Retinal pigment epithelial cell (primary cell): ENCODE measurements around the gene NOX5.

ENCODE experiments used
- DNase-seq: peaks from one replicate; pipeline ENCODE4 v3.0.0-alpha.2; 2010; ENCODE audit warnings: low read depth
- H3K4me3 ChIP-seq: 2 replicates; pipeline ENCODE4 v1.5.1; 2011; ENCODE audit warnings: mild to moderate bottlenecking, low read length, control low read depth, moderate library complexity
- CTCF ChIP-seq: conservative IDR thresholded peaks from 2 replicates; pipeline ENCODE4 v1.5.1; 2011; ENCODE audit warnings: low read depth, low read length, control low read depth, inconsistent platforms

Gene NOX5

DNA sequence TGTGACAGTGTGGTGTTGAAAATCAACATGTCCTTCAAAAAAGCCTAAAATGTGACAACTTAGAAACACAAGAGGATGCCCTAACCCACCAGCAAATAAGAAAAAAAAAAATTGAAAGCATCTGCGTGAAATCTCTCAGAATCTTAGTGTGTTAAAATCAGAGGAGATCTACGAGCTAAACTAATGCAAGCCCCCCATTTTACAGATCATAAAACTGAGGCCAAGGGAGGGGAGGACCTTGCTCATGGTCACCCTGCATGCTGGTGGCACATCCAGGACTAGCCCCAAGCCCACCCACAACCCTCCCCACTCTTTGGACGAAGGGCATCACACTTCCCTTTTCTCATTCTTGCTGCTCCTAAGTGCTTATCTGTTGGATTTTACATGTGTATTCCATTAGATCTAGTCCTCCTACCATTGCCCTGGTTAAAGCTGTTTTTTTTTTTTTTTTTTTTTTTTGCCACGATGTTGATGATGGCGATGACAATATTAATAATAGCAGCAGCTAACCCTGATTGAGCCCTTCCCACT, 29.1 kb upstream of the NOX5 start:
- DNase-seq: no peak

GRCh38 chr15:68986322-68986721, 28.2 kb upstream of the NOX5 start:
- no peak for TF ChIP-seq CTCF
- no peak overlapping the region for H3K4me3 ChIP-seq
- DNase-seq: no peak

More for the DNA sequence above, 29.1 kb upstream of the NOX5 start:
- H3K4me3 ChIP-seq: no peak overlapping the region
- TF ChIP-seq CTCF: no peak

- TF ChIP-seq CTCF: no peak
- DNase-seq: no peak
- H3K4me3 ChIP-seq: no peak overlapping the region
Observed at GRCh38 chr15:68987120-68987519, 27.4 kb upstream of the NOX5 start.

GRCh38 chr15:68987676-68988075, 26.8 kb upstream of the NOX5 start:
- TF ChIP-seq CTCF: no peak
- DNase-seq: no peak
- no peak overlapping the region for H3K4me3 ChIP-seq

- no peak for TF ChIP-seq CTCF
- H3K4me3 ChIP-seq: no peak overlapping the region
- no peak for DNase-seq
Observed at GRCh38 chr15:68989541-68990230, 24.8 kb upstream of the NOX5 start.

- no peak for TF ChIP-seq CTCF
- no peak for DNase-seq
- H3K4me3 ChIP-seq: no peak overlapping the region
Observed at GRCh38 chr15:68990231-68990991, 24.1 kb upstream of the NOX5 start.

DNA sequence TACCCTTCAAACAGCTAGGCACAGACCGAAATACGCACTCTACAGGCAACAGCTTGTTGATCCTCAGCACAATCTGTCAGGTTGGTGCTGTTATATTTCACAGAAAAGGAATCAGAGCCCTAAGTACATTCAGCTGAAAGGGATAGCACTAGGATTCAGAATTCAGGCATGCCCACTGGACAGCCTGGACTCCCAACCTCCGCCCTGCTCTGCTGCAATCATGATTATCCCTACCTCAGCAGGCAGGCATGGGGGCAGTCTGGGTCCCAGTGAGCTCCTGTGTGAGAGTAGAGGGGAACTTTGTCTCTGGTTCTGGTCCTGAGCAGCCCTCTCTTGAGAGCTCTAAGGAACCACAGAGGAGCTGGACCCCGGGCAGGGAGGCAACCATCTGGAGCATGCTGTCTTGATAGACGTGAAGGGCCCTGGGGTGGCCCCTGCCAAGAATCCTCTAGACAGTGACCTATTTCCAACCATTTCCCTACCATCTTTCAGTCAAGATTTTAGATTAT, 23.4 kb upstream of the NOX5 start:
- no peak for TF ChIP-seq CTCF
- no peak overlapping the region for H3K4me3 ChIP-seq
- no peak for DNase-seq
